Esophagus squamous epithelium (tissue), 4 donors: Measurements from ENCODE around the gene VIT.

Experiments used
- CTCF ChIP-seq, 6 experiments: fragments of 450-650 bp in 4 of 6; fragments of 200-600 bp in 2 of 6; sonication (generic) in 2 of 6; IDR thresholded peaks; one replicate each; pipeline ENCODE4 v1.5.1; 2016 to 2019; ENCODE audit warnings: antibody characterized with exemption in 6 of 6, mild to moderate bottlenecking in 4 of 6, moderate library complexity in 4 of 6
- POLR2A ChIP-seq, 4 donors: fragments of 450-650 bp; IDR thresholded peaks; one replicate each; pipeline ENCODE4 v1.6.1; 2017; ENCODE audit warnings: antibody characterized with exemption in 4 of 4, mild to moderate bottlenecking in 4 of 4, moderate library complexity in 3 of 4

DNA sequence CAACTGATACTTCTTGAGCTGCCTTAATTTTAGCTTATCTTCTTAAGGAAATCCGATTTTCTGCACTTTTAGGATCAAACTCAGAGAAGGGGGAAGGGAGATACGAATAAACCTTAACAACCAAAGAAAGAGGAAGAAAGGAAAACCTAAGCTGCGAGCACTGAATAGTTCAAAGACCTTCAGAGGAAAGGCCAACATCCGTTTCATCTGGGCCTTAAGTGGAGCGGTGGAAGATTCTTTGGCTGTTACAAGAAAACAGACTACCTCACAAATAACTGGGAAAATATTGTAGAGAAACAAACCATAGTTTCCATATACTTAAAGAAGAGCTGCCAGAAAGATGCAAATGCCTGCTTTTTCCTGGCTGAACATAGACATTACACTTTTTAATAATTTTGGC lies 43.6 kb downstream of the VIT start:
- TF ChIP-seq CTCF (IDR thresholded peaks at IDR 0.05) (no peak), POLR2A (IDR thresholded peaks at IDR 0.05) (no peak)
